Brain microvascular endothelial cell (primary cell): ENCODE results near the gene TLE3.

Experiments used
- DNase-seq: peaks from one replicate; pipeline ENCODE4 v3.0.0-alpha.2; 2020
- H3K27ac ChIP-seq: fragments of 250-450 bp; sonication (Bioruptor Pico); 2 replicates; pipeline ENCODE4 v1.5.1; 2020; ENCODE audit warnings: mild to moderate bottlenecking, moderate library complexity
- H3K27me3 ChIP-seq: fragments of 250-450 bp; sonication (Bioruptor Pico); replicated peaks from 2 replicates; pipeline ENCODE4 v1.5.1; 2020; ENCODE audit warnings: mild to moderate bottlenecking
- H3K36me3 ChIP-seq: fragments of 250-450 bp; sonication (Bioruptor Pico); replicated peaks from 2 replicates; pipeline ENCODE4 v1.5.1; 2020; ENCODE audit warnings: mild to moderate bottlenecking
- H3K4me3 ChIP-seq: 2 replicates; pipeline ENCODE4 v1.5.1; 2011; ENCODE audit warnings: low read depth, mild to moderate bottlenecking, control low read depth, low read length, moderate library complexity
- in situ Hi-C: cut with HindIII; loops from 2 replicates; pipeline ENCODE4 v1.10.0; 2017; ENCODE audit warnings: low sequenced_read_pairs, low pct_ligation_motif_present
- TF ChIP-seq, protein P1 (sequence below): IDR thresholded peaks from 2 replicates; pipeline ENCODE4 v1.5.1; 2011; ENCODE audit warnings: low read depth, mild to moderate bottlenecking, moderate library complexity, low read length, control low read depth, inconsistent platforms; ENCODE audit errors: missing control alignments

TLE3 gene

DNA sequence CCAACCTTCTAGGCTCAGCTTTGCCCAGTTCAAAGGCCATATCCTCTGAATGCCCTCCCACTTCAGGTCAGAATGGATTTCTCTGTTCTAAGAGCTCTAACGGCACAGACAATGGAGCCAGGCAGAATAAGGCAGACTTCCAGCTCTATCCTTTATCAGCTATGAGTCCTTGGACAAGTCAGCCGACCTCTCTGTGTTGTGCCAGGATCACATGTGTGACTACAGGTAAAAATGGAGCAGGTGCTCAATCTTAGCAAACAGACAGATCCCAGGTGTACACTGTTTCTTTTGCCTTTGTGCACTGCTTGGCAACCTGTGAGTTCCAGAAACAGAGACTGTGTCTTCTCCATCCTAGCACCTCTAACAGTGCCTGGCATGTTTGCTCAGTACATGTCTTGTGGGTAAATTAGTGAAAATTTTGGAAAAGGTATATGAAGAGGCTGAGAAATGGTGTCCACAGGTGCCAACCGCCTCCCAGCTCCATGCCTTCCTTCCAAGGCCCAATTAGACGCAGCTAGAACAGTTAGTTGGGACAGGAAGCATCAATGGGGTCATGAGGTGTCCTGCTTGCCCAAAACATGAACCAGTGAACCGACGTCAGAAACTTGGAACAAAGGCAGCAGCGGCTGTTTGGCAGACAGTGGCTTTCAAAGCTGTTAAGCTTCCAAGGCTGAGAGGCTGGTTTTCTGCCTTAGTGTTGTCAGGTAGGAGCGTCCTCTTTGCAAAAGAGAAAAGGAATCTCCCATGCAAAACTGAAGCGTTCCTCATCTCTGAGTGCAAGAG is 28.7 kb downstream of the TLE3 start:
- H3K36me3 ChIP-seq, result peaks cover 72% of the 10 kb centered on the region
- TF ChIP-seq, protein P1, sequence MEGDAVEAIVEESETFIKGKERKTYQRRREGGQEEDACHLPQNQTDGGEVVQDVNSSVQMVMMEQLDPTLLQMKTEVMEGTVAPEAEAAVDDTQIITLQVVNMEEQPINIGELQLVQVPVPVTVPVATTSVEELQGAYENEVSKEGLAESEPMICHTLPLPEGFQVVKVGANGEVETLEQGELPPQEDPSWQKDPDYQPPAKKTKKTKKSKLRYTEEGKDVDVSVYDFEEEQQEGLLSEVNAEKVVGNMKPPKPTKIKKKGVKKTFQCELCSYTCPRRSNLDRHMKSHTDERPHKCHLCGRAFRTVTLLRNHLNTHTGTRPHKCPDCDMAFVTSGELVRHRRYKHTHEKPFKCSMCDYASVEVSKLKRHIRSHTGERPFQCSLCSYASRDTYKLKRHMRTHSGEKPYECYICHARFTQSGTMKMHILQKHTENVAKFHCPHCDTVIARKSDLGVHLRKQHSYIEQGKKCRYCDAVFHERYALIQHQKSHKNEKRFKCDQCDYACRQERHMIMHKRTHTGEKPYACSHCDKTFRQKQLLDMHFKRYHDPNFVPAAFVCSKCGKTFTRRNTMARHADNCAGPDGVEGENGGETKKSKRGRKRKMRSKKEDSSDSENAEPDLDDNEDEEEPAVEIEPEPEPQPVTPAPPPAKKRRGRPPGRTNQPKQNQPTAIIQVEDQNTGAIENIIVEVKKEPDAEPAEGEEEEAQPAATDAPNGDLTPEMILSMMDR, result no peak
- DNase-seq, result no peak
- in situ Hi-C loops, result no loop called here
- no peak overlapping the region for H3K4me3 ChIP-seq
- no peaks in the 10 kb centered on the region for H3K27me3 ChIP-seq
- no peak overlapping the region for H3K27ac ChIP-seq

DNA sequence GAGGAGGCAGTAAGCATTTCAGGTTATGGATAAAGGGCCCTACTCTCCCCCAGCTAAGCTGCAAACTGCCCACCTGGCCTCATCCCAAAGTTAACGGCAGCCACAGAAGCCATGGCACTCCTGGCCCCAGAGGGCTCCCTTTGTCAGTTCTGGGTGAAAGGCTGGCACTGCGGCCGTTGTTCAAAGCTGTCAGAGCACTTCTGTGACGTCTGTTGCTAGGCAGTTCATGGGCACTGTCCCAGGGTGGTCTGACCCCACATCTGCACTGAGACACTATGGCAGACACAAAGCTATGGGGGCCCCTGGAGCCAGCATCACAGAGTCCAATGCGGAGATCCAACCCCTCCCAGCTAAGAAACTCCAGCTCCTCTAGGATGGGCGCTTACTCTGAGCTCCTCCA is 30.0 kb downstream of the TLE3 start:
- TF ChIP-seq, protein P1, result no peak
- peaks cover 69% of the 10 kb centered on the region for H3K36me3 ChIP-seq
- H3K27me3 ChIP-seq, result no peaks in the 10 kb centered on the region
- in situ Hi-C loops, result no loop called here
- no peak for DNase-seq
- H3K27ac ChIP-seq, result no peak overlapping the region
- H3K4me3 ChIP-seq, result no peak overlapping the region

DNA sequence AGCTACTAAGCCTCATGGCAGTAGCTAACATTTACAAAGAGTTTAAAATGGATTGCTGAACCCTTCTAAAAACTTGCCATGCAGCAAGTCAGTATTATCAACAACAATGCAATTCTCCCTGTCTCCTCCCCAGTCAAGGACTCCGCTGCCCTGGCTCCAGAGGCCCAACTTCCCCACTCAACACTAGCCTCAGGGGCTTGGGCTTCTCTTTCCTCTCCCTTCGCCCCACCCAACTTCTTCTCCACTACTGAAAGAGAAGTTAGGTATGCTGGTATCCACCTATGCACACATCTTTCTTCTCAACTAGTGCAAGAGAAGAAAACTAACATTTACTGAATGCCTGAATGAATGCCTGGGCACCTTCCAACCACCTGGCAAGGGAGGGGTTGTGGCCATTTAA is 30.7 kb downstream of the TLE3 start:
- Histone ChIP-seq H3K36me3 (peaks cover 62% of the 10 kb centered on the region), H3K27me3 (no peaks in the 10 kb centered on the region), H3K4me3 (no peak overlapping the region), H3K27ac (no peak overlapping the region)
- DNase-seq, result no peak
- TF ChIP-seq, protein P1, result no peak
- in situ Hi-C loops, result no loop called here

DNA sequence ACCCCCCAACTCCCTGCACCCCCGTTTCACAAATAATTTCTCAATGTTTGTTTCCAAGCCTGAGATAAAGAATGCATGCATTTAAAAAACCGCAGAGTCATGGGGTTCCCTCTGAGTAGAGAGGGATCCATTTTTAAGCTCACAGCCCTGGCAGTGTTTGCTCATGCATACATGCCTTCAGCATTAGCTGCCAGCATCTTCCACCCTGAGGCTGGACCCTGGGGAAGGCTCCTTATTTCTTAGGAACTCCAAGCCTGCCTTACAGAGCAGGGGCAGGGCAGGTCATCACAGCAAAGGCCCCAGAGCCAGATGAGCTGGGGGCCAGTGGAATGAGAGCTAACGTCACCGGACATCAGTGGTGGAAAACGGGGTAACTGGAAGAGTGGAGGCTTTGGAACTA is 31.3 kb downstream of the TLE3 start:
- Histone ChIP-seq H3K36me3 (peaks cover 57% of the 10 kb centered on the region), H3K27me3 (no peaks in the 10 kb centered on the region), H3K27ac (no peak overlapping the region), H3K4me3 (no peak overlapping the region)
- in situ Hi-C loops, result no loop called here
- no peak for DNase-seq
- TF ChIP-seq, protein P1, result no peak

DNA sequence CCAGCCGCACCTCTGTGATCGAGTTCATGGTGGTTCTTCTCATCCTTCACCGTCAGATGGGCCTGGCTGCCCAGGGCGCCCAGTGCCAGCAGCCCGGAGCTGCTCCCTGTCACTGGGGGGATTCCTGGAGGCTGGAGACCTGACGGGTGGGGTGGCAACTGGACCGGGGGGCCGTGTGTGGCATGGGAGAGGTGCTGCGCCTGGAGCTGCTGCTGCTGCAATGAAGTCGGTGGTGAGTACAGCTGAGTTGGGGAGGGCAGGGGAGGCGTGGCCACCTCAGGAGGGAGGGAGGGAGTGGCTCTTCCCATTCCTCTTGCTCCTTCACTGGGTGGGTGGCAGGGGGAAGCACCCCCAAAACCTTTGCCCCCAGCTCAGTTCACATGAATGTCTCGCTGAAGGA is 31.7 kb downstream of the TLE3 start:
- Histone ChIP-seq H3K4me3 (no peak overlapping the region), H3K36me3 (peaks cover 53% of the 10 kb centered on the region), H3K27ac (no peak overlapping the region), H3K27me3 (no peaks in the 10 kb centered on the region)
- no peak for DNase-seq
- TF ChIP-seq, protein P1, result no peak
- in situ Hi-C loops, result no loop called here
